HEK293 (cell line): Measurements from ENCODE around the gene TRAF1.

Experiments
- CTCF ChIA-PET: fragments of 350-600 bp; formaldehyde crosslinking; extraction: SDS; loops from one replicate; lab custom pipeline; 2021; ENCODE audit warnings: antibody characterized with exemption; lab: Yijun Ruan, JAX
- POLR2A ChIA-PET: fragments of 300-600 bp; formaldehyde crosslinking; extraction: SDS; loops from one replicate; lab custom pipeline; 2020; ENCODE audit warnings: antibody characterized with exemption, inconsistent platforms; lab: Yijun Ruan, JAX
- H3K27ac ChIP-seq: fragments of 200-500 bp; sonication (Bioruptor generic); 2 replicates; pipeline ENCODE4 v1.5.1; 2014; ENCODE audit warnings: low read depth, low read length, control low read depth, inconsistent platforms; ENCODE audit errors: extremely low read depth
- H3K36me3 ChIP-seq, 2 experiments: fragments of 200-500 bp in 1 of 2; sonication (Bioruptor generic) in 1 of 2; 1 replicate in 1 of 2; 2 replicates in 1 of 2; pipeline ENCODE4 v1.5.1; 2014 to 2017; ENCODE audit warnings: inconsistent platforms in 2 of 2, low read length in 2 of 2; ENCODE audit not compliant: control insufficient read depth in 2 of 2, insufficient read depth in 1 of 2
- H3K4me1 ChIP-seq: fragments of 200-500 bp; sonication (Bioruptor generic); 2 replicates; pipeline ENCODE4 v1.5.1; 2014; ENCODE audit warnings: mild to moderate bottlenecking, low read length, inconsistent platforms; ENCODE audit not compliant: control insufficient read depth, insufficient read depth
- H3K4me3 ChIP-seq: 2 replicates; pipeline ENCODE4 v1.5.1; 2011; ENCODE audit warnings: low read depth, mild to moderate bottlenecking, control low read depth, low read length, moderate library complexity
- H3K9me3 ChIP-seq: fragments of 200-500 bp; sonication (Bioruptor generic); 2 replicates; pipeline ENCODE4 v1.5.1; 2014; ENCODE audit warnings: low read depth, low read length, inconsistent platforms; ENCODE audit not compliant: control insufficient read depth, insufficient read depth
- IKZF3 ChIP-seq: fragments of 450-650 bp; IDR thresholded peaks from 2 replicates; pipeline ENCODE4 v1.5.0; 2018; ENCODE audit warnings: missing biosample characterization, mild to moderate bottlenecking, missing genetic modification characterization, moderate library complexity
- MYNN ChIP-seq: fragments of 450-650 bp; formaldehyde crosslinking; IDR thresholded peaks from 2 replicates; pipeline ENCODE4 v1.5.1; 2016; ENCODE audit warnings: missing biosample characterization, missing genetic modification characterization, borderline replicate concordance
- MZF1 ChIP-seq: fragments of 450-650 bp; formaldehyde crosslinking; IDR thresholded peaks from 2 replicates; pipeline ENCODE4 v1.5.1; 2017; ENCODE audit warnings: missing biosample characterization, missing genetic modification characterization, borderline replicate concordance
- SALL2 ChIP-seq: fragments of 450-650 bp; formaldehyde crosslinking; IDR thresholded peaks from 2 replicates; pipeline ENCODE4 v1.5.0; 2017; ENCODE audit warnings: missing biosample characterization, mild to moderate bottlenecking, missing genetic modification characterization, borderline replicate concordance
- ZBTB1 ChIP-seq: fragments of 450-650 bp; formaldehyde crosslinking; IDR thresholded peaks from 2 replicates; pipeline ENCODE4 v1.5.1; 2016; ENCODE audit warnings: missing biosample characterization, missing genetic modification characterization
- ZFHX2 ChIP-seq: fragments of 450-650 bp; formaldehyde crosslinking; conservative IDR thresholded peaks from 2 replicates; pipeline ENCODE4 v1.5.1; 2016; ENCODE audit warnings: missing biosample characterization, missing genetic modification characterization
- ZNF184 ChIP-seq: fragments of 450-650 bp; IDR thresholded peaks from 2 replicates; pipeline ENCODE4 v1.5.1; 2018; ENCODE audit warnings: missing biosample characterization, mild to moderate bottlenecking, missing genetic modification characterization
- ZNF211 ChIP-seq: fragments of 450-650 bp; formaldehyde crosslinking; IDR thresholded peaks from 2 replicates; pipeline ENCODE4 v1.5.1; 2016; ENCODE audit warnings: low read depth, missing biosample characterization, missing genetic modification characterization
- ZNF37A ChIP-seq: fragments of 450-650 bp; IDR thresholded peaks from 2 replicates; pipeline ENCODE4 v1.5.1; 2018; ENCODE audit warnings: missing biosample characterization, missing genetic modification characterization
- ZNF391 ChIP-seq: fragments of 450-650 bp; formaldehyde crosslinking; IDR thresholded peaks from 2 replicates; pipeline ENCODE4 v1.5.1; 2016; ENCODE audit warnings: low read depth, missing biosample characterization, missing genetic modification characterization, borderline replicate concordance
- ZNF423 ChIP-seq: fragments of 450-650 bp; formaldehyde crosslinking; IDR thresholded peaks from 2 replicates; pipeline ENCODE4 v1.5.1; 2016; ENCODE audit warnings: missing biosample characterization, missing genetic modification characterization
- ZNF530 ChIP-seq: fragments of 450-650 bp; formaldehyde crosslinking; IDR thresholded peaks from 2 replicates; pipeline ENCODE4 v1.5.1; 2016; ENCODE audit warnings: low read depth, missing biosample characterization, missing genetic modification characterization
- ZNF558 ChIP-seq: fragments of 450-650 bp; formaldehyde crosslinking; IDR thresholded peaks from 2 replicates; pipeline ENCODE4 v1.5.1; 2016; ENCODE audit warnings: missing biosample characterization, missing genetic modification characterization
- ZNF585B ChIP-seq: fragments of 450-650 bp; formaldehyde crosslinking; IDR thresholded peaks from 2 replicates; pipeline ENCODE4 v1.5.1; 2016; ENCODE audit warnings: missing biosample characterization, missing genetic modification characterization
- ZNF654 ChIP-seq: fragments of 450-650 bp; formaldehyde crosslinking; IDR thresholded peaks from 2 replicates; pipeline ENCODE4 v1.5.1; 2016; ENCODE audit warnings: low read depth, missing biosample characterization, missing genetic modification characterization
- ZNF677 ChIP-seq: fragments of 450-650 bp; IDR thresholded peaks from 2 replicates; pipeline ENCODE4 v1.5.0; 2018; ENCODE audit warnings: missing biosample characterization, mild to moderate bottlenecking, missing genetic modification characterization, moderate library complexity
- ZNF747 ChIP-seq: fragments of 450-650 bp; formaldehyde crosslinking; IDR thresholded peaks from 2 replicates; pipeline ENCODE4 v1.5.1; 2016; ENCODE audit warnings: missing biosample characterization, missing genetic modification characterization
- ZNF768 ChIP-seq: fragments of 450-650 bp; formaldehyde crosslinking; IDR thresholded peaks from 2 replicates; pipeline ENCODE4 v1.5.1; 2018; ENCODE audit warnings: missing biosample characterization, mild to moderate bottlenecking, missing genetic modification characterization
- TF ChIP-seq, protein P1 (sequence below): fragments of 450-650 bp; formaldehyde crosslinking; IDR thresholded peaks from 2 replicates; pipeline ENCODE4 v1.5.1; 2016; ENCODE audit warnings: missing biosample characterization, missing genetic modification characterization
- TF ChIP-seq, protein P2 (sequence below): fragments of 450-650 bp; formaldehyde crosslinking; IDR thresholded peaks from 2 replicates; pipeline ENCODE4 v1.5.1; 2016; ENCODE audit warnings: missing biosample characterization, missing genetic modification characterization, borderline replicate concordance

Gene TRAF1

GRCh38 chr9:120865176-120865575 is 61.4 kb downstream of the TRAF1 start:
- H3K4me3 ChIP-seq: no peak overlapping the region
- POLR2A ChIA-PET: no interaction called here
- no peak for TF ChIP-seq ZNF37A (tag by site-specific recombination)
- TF ChIP-seq ZNF211: no peak
- TF ChIP-seq, protein P1, sequence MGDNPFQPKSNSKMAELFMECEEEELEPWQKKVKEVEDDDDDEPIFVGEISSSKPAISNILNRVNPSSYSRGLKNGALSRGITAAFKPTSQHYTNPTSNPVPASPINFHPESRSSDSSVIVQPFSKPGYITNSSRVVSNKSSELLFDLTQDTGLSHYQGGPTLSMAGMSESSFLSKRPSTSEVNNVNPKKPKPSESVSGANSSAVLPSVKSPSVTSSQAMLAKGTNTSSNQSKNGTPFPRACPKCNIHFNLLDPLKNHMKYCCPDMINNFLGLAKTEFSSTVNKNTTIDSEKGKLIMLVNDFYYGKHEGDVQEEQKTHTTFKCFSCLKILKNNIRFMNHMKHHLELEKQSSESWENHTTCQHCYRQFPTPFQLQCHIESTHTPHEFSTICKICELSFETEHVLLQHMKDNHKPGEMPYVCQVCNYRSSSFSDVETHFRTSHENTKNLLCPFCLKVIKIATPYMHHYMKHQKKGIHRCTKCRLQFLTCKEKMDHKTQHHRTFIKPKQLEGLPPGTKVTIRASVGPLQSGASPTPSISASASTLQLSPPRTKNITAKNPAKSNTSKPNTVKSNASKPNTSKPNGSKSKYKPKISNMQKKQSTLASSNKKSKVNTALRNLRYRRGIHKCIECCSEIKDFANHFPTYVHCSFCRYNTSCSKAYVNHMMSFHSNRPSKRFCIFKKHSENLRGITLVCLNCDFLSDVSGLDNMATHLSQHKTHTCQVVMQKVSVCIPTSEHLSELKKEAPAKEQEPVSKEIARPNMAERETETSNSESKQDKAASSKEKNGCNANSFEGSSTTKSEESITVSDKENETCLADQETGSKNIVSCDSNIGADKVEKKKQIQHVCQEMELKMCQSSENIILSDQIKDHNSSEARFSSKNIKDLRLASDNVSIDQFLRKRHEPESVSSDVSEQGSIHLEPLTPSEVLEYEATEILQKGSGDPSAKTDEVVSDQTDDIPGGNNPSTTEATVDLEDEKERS (tag by site-specific recombination): no peak
- no peak for TF ChIP-seq ZNF585B (tag by site-specific recombination)
- no peak for TF ChIP-seq ZNF423 (tag by site-specific recombination)
- no peak for TF ChIP-seq SALL2
- no peak for TF ChIP-seq MZF1 (tag by site-specific recombination)
- TF ChIP-seq IKZF3: no peak
- TF ChIP-seq ZNF768: no peak
- no peak for TF ChIP-seq ZNF558 (tag by site-specific recombination)
- no peak for TF ChIP-seq ZNF391 (tag by site-specific recombination)
- TF ChIP-seq ZNF677: no peak

DNA sequence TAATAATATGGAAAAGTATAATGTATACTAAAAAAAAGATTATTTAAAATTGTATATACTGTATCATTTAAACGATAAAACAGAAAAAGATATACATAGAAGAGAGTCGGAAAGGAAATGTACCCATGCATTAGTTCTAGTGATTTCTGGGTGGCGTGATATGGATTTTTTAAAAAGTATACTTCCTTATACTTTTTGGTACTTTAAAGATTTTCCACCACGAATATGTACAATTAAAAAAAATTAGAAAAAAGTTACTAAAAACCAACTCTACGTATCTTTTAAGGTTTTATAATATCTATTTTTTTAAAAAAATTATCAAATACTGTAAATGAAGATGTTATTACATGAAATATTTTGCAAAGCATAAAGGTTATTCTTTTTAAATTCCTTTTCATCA is 61.9 kb downstream of the TRAF1 start:
- POLR2A ChIA-PET: no interaction called here
- no peaks in the 10 kb centered on the region for H3K4me1 ChIP-seq
- no peak for TF ChIP-seq ZBTB1
- TF ChIP-seq MYNN: no peak
- no peak for TF ChIP-seq ZNF530 (tag by site-specific recombination)
- no peak for TF ChIP-seq ZFHX2 (tag by site-specific recombination)
- TF ChIP-seq, protein P2, sequence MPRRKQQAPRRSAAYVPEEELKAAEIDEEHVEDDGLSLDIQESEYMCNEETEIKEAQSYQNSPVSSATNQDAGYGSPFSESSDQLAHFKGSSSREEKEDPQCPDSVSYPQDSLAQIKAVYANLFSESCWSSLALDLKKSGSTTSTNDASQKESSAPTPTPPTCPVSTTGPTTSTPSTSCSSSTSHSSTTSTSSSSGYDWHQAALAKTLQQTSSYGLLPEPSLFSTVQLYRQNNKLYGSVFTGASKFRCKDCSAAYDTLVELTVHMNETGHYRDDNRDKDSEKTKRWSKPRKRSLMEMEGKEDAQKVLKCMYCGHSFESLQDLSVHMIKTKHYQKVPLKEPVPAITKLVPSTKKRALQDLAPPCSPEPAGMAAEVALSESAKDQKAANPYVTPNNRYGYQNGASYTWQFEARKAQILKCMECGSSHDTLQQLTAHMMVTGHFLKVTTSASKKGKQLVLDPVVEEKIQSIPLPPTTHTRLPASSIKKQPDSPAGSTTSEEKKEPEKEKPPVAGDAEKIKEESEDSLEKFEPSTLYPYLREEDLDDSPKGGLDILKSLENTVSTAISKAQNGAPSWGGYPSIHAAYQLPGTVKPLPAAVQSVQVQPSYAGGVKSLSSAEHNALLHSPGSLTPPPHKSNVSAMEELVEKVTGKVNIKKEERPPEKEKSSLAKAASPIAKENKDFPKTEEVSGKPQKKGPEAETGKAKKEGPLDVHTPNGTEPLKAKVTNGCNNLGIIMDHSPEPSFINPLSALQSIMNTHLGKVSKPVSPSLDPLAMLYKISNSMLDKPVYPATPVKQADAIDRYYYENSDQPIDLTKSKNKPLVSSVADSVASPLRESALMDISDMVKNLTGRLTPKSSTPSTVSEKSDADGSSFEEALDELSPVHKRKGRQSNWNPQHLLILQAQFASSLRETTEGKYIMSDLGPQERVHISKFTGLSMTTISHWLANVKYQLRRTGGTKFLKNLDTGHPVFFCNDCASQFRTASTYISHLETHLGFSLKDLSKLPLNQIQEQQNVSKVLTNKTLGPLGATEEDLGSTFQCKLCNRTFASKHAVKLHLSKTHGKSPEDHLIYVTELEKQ (tag by site-specific recombination): no peak
- TF ChIP-seq ZNF747 (tag by site-specific recombination): no peak
- TF ChIP-seq ZNF654 (tag by site-specific recombination): no peak
- no peak for TF ChIP-seq ZNF184 (tag by site-specific recombination)
- peaks cover 0 to 69% of the 10 kb centered on the region in 2 experiments; a peak in 1 of 3 replicates for H3K36me3 ChIP-seq
- no peak overlapping the region for H3K4me3 ChIP-seq
- CTCF ChIA-PET: no interaction called here
- H3K27ac ChIP-seq: no peak overlapping the region
- no peaks in the 10 kb centered on the region for H3K9me3 ChIP-seq

More at GRCh38 chr9:120865176-120865575, 61.4 kb downstream of the TRAF1 start:
- Histone ChIP-seq H3K27ac (no peak overlapping the region), H3K4me1 (no peaks in the 10 kb centered on the region), H3K36me3 (peaks cover 0 to 69% of the 10 kb centered on the region in 2 experiments; a peak in 1 of 3 replicates), H3K9me3 (no peaks in the 10 kb centered on the region)
- CTCF ChIA-PET: interaction anchor here (0.7 kb wide), 1 partner anchor 72 kb away, joined by 3 read pairs; no protein-coding TSS in a partner anchor
